Activated naive CD8-positive, alpha-beta T cell (primary cell): ENCODE data around the gene NSD1.
"Not testable (repeated sequence)": the region's sequence is repeated elsewhere in the genome, so short reads cannot be mapped to it uniquely, and the experiment has no call there.

Experiments
- H3K27ac Mint-ChIP-seq: one replicate; pipeline ENCODE4 v1.8.0; 2021; ENCODE audit warnings: mixed read lengths
- H3K27me3 Mint-ChIP-seq: one replicate; pipeline ENCODE4 v1.8.0; 2021; ENCODE audit warnings: mixed read lengths
- H3K36me3 Mint-ChIP-seq: one replicate; pipeline ENCODE4 v1.8.0; 2021; ENCODE audit warnings: mixed read lengths
- H3K4me1 Mint-ChIP-seq: one replicate; pipeline ENCODE4 v1.8.0; 2021; ENCODE audit warnings: low read depth, mixed read lengths
- H3K4me3 Mint-ChIP-seq: one replicate; pipeline ENCODE4 v1.8.0; 2021; ENCODE audit warnings: mild to moderate bottlenecking, mixed read lengths
- H3K9me3 Mint-ChIP-seq: one replicate; pipeline ENCODE4 v1.8.0; 2021; ENCODE audit warnings: low read depth, mixed read lengths

Gene NSD1

DNA sequence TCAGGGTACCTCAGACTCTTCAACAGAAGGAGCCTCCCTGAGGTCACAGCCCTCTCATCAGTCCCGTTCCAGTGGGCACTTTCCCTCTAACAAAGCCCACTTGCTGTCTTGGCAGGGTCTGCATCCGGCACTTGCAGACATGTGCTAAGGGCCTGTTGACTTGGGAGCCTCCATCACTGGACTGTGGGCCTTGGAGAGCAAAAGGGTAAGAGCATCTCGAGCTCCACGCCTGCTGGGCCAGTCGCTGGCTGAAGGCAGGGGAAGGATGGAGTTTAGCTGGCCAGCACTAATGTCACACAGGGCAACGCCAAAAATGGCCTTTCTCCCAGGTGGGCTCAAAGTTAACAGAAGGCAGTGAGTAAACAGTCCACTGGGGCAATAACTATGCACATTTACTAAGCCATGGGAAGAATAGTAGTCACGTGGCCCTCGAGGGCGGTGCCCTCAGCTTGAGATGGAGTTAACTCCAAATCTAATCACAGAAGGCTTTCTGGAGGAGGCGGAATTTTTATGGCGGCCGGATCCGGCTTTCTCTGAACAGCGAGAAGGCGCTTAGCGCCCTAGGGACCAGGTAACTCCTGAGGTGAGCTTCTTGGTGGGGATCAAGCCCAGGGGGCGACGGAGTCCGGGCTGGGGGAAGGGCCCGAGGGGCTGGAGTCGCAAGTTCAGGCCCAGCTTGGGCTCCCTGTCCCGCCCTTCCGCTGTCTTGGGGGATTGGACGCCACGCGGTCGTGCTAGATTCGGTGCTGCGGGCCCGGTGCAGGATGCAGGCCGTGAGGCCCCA is 2.0 kb upstream of the NSD1 start:
- no peaks in the 10 kb centered on the region for H3K9me3 Mint-ChIP-seq
- no peaks in the 10 kb centered on the region for H3K27me3 Mint-ChIP-seq
- peak overlapping the region; percentile 78 for H3K27ac Mint-ChIP-seq
- peak overlapping the region; percentile 53 for H3K4me3 Mint-ChIP-seq
- H3K36me3 Mint-ChIP-seq: peaks cover 6% of the 10 kb centered on the region
- peaks cover 46% of the 10 kb centered on the region for H3K4me1 Mint-ChIP-seq

DNA sequence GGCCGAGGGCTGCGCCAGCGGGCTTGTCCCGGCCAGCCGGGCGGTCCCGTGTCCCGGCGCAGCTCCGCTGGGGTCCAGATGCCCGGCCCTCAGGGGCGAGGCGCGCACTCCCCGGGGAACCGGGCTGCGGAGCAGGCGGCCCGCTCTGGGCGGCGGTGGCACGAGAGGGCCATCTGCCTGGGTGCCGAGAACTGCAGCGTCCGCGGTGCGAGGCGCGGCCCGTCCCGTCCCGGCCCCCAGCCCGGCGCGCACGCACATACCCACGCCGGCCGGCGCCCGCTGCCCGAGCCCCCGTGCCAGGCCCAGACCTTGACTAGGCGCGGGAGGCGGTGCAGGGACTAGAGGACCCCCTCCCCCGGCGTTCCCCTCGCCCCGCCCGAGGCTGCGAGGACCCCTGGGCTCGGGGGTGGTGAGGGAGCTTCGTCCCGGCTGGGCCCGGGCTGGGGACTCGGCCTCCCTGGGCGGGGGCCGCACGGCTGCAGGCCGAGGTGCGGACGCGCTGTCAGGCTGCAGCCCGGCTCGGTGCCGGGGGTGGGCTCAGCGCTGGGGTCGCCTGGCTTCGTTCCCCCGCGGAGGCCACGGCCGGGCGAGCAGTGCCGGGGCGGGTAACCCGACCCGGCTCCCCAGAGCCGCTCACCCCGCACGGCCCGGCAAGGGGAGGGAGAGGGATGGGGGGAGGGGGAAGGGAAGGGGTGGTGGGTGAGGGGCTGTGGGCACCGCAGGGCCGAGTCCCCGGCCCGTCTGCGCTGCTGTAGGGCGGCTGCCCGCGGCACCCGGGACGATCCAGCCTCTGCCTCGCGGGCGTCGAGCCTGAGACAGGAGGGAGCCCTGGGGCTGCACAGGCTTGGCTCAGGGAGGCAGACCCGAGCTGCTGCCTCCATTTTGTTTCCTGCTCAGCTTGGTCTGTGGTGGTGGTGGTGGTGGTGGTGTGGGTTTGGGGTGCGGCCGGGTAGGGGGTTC is 1.2 kb upstream of the NSD1 start:
- H3K9me3 Mint-ChIP-seq: no peaks in the 10 kb centered on the region
- no peak overlapping the region for H3K4me3 Mint-ChIP-seq
- no peak overlapping the region for H3K27ac Mint-ChIP-seq
- peaks cover 55% of the 10 kb centered on the region for H3K4me1 Mint-ChIP-seq
- no peaks in the 10 kb centered on the region for H3K27me3 Mint-ChIP-seq
- peaks cover 10% of the 10 kb centered on the region for H3K36me3 Mint-ChIP-seq

DNA sequence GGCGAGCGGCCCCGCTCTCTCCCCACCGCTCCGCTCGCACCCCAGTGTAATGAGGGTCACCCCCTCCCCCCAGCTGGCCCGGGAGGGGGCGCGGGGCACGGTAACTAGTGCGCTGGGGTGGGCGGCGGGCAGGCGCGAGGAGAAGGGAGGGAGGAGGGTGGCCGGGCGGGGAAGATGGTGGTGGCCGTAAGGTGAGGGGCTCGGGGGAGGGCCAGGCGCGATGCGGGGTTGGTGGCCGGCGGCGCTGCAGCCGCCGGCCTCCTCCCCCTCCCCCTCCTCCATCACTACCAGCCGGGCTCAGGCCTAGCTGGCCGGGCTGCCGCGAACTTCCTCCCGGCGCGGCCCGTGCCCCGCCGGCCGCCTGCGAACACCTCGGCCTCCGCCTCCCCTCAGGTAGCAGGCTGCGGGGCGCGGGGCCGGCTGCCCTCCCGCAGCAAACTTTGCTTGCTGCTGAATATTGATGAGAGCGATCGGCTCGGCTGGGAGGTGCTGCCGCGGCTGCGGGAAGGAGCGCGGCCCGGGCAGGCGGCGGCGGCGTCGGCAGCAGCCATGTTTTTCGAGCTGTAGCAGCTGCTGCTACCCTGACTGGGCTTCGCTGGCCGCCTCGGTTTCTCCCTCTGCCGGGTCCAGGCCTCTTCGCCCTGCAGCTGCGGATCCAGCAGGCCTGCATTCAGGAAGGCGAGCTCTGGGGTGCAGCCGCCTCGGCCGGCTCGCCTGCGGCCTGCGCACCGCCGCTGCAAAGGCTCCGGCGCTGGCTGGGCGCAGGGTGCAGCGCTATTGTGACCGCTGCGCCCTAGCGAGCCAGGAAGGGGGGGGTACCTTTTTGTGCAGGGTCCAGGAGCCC is 502 bp downstream of the NSD1 start:
- no peaks in the 10 kb centered on the region for H3K27me3 Mint-ChIP-seq
- H3K9me3 Mint-ChIP-seq: no peaks in the 10 kb centered on the region
- H3K4me3 Mint-ChIP-seq: peak overlapping the region; percentile 88
- H3K36me3 Mint-ChIP-seq: peaks cover 10% of the 10 kb centered on the region
- H3K4me1 Mint-ChIP-seq: peaks cover 50% of the 10 kb centered on the region
- peak overlapping the region; percentile 89 for H3K27ac Mint-ChIP-seq

DNA sequence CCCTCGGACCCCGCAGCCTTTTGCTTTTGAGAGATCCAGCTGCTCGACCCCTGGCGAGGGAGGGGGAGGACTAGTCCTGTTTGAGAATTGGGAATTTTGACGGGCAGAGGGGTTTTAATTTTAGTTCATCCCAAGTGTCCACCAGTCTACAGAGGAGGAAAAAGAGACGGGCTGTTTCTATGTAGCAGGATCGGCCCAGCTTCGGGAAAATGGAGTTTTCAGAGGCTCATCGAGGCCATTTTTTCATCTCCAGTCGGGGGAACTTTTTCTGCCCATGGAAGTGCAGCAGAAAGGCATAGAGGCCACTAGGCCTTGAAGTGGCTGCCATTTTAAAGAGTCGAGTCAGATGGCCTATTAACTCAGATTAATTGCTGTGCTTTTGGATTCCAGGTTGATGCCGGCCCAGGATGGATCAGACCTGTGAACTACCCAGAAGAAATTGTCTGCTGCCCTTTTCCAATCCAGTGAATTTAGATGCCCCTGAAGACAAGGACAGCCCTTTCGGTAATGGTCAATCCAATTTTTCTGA is 1.2 kb downstream of the NSD1 start:
- peaks cover 49% of the 10 kb centered on the region for H3K4me1 Mint-ChIP-seq
- H3K9me3 Mint-ChIP-seq: no peaks in the 10 kb centered on the region
- H3K27me3 Mint-ChIP-seq: no peaks in the 10 kb centered on the region
- H3K4me3 Mint-ChIP-seq: peak overlapping the region; percentile 88
- peaks cover 10% of the 10 kb centered on the region for H3K36me3 Mint-ChIP-seq
- peak overlapping the region; percentile 89 for H3K27ac Mint-ChIP-seq

DNA sequence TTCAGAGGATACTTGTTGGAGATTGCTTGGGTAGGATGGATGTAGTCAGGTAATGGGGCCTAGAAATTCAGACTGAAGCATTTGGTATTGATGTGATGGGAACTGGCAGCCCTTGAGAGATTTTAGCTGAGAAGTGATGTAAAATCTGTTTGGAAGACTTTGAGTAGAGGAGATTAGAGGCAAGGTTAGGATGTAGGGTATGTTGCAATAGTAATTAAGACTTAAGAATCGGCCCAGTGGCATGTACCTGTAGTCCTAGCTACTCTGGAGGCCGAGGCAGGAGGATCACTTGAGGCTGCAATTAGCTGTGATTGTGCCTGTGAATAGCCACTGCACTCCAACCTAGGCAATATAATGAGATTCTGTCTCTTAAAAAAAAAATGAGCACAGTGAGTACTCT is 6.7 kb downstream of the NSD1 start:
- peaks cover 13% of the 10 kb centered on the region for H3K36me3 Mint-ChIP-seq
- no peak overlapping the region for H3K27ac Mint-ChIP-seq
- H3K4me1 Mint-ChIP-seq: peaks cover 65% of the 10 kb centered on the region
- no peaks in the 10 kb centered on the region for H3K9me3 Mint-ChIP-seq
- H3K4me3 Mint-ChIP-seq: peak overlapping the region; percentile 14
- H3K27me3 Mint-ChIP-seq: no peaks in the 10 kb centered on the region

DNA sequence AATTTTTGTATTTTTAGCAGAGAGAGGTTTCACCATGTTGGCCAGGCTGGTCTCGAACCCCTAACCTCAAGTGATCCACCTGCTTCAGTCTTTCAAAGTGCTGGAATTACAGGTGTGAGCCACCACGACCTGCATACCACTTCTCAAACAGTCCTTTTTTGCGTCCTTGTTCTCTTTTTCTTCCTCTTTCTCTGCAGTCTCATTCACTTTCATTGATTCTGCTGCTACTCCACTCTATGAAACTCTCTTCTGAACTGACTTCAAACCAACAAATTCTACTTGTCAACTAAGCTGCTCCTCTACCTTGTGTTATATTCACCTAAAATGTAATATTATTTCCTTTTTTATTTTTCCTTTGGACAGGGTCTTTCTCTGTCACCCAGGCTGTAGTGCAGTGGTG is 7.9 kb downstream of the NSD1 start:
- no peak overlapping the region for H3K27ac Mint-ChIP-seq
- H3K4me3 Mint-ChIP-seq: no peak overlapping the region
- H3K9me3 Mint-ChIP-seq: no peaks in the 10 kb centered on the region
- peaks cover 8% of the 10 kb centered on the region for H3K36me3 Mint-ChIP-seq
- H3K27me3 Mint-ChIP-seq: no peaks in the 10 kb centered on the region
- H3K4me1 Mint-ChIP-seq: peaks cover 55% of the 10 kb centered on the region

DNA sequence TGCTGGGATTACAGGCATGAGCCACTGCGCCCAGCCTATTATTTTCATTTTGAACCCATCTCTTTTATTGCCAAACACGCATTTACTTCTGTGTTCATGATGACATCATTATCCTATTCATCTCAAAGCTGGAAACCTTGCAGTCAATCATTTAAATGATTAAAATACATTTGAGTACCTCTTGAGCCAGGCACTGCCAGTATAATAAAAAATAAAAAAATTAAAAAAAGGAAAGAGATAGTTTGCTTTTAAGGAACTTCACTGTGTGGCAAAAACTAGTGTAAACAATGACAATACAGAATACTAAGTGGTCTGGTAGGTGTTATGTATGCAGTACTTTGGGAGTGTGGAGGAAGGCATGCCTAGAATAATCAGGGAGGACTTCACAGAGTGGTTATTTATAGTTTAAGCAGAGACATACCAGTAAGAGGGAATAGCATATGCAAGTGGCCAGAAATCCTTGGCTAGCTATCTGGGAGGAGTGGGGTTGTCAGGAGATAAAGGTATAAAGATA is 8.6 kb downstream of the NSD1 start:
- no peaks in the 10 kb centered on the region for H3K9me3 Mint-ChIP-seq
- no peaks in the 10 kb centered on the region for H3K27me3 Mint-ChIP-seq
- peaks cover 49% of the 10 kb centered on the region for H3K4me1 Mint-ChIP-seq
- no peak overlapping the region for H3K27ac Mint-ChIP-seq
- H3K4me3 Mint-ChIP-seq: no peak overlapping the region
- H3K36me3 Mint-ChIP-seq: peaks cover 5% of the 10 kb centered on the region

DNA sequence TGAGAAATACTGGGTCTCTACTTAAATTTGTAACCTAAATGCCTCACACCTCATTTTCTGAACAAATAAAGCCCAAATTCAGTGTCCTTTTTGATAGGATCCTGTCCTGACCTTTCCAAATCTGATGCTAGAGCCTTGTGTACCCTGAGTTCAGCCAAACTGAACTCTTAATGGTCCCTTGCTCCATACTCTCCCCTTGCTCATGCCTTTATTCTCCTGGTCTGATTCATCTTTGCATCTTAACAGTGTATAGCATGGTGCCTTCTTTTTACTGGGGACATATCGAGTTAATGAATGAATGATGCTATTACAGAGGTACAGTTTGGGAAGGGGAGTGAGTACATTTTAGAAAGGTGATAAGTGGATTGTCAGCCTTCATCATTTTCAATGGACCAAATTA is 9.2 kb downstream of the NSD1 start:
- Mint-ChIP-seq H3K4me1 (peaks cover 43% of the 10 kb centered on the region), H3K4me3 (no peak overlapping the region), H3K27ac (no peak overlapping the region), H3K9me3 (no peaks in the 10 kb centered on the region), H3K36me3 (peaks cover 4% of the 10 kb centered on the region), H3K27me3 (no peaks in the 10 kb centered on the region)

DNA sequence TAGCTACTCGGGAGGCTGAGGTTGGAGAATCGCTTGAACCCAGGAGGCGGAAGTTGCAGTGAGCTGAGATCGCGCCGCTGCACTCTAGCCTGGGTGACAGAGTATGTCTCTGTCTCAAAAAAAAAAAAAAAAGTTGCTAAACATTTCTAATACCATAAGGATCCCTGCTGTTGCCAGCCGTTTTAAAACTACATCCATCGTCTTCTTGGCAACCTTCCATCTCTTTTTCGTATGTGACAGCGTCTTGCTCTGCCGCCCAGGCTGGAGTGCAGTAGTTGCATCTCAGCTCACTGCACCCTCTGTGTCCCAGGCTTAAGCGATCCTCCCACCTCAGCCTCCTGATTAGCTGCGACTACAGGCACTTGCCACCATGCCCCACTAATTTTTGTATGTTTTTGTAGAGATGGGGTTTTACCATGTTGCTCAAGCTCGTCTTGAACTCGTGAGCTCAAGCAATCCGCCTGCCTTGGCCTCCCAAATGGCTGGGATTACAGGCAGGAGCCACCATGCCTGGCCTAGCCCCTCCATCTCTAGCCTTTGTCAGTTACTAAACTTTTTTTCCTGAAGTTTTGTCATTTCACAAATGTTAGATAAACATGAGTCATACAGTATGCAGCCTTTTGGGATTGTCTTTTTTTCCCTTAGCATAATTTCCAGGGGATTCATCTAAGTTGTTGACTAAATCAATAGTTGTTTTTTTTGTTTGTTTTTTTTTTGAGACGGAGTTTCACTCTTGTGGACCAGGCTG is 13.5 kb downstream of the NSD1 start:
- no peak overlapping the region for H3K4me3 Mint-ChIP-seq
- peaks cover 16% of the 10 kb centered on the region for H3K4me1 Mint-ChIP-seq
- peaks cover 2% of the 10 kb centered on the region for H3K36me3 Mint-ChIP-seq
- H3K27me3 Mint-ChIP-seq: no peaks in the 10 kb centered on the region
- H3K9me3 Mint-ChIP-seq: no peaks in the 10 kb centered on the region
- H3K27ac Mint-ChIP-seq: no peak overlapping the region

DNA sequence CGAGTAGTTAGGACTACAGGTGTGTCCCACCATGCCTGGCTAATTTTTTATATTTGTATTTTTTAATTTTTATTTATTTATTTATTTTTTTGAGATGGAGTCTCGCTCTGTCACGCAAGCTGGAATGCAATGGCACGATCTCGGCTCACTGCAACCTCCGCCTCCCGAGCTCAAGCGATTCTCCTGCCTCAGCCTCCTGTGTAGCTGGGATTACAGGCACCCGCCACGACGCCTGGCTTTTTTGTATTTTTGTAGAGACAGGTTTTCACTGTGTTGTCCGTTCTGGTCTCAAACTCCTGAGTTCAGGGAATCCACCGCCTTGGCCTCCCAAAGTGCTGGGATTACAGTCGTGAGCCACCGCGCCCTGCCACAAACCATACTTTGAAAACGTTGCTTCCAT is 16.5 kb downstream of the NSD1 start:
- not testable (repeated sequence) for H3K4me1 Mint-ChIP-seq, H3K27me3 Mint-ChIP-seq, H3K36me3 Mint-ChIP-seq, H3K27ac Mint-ChIP-seq, H3K4me3 Mint-ChIP-seq, H3K9me3 Mint-ChIP-seq

DNA sequence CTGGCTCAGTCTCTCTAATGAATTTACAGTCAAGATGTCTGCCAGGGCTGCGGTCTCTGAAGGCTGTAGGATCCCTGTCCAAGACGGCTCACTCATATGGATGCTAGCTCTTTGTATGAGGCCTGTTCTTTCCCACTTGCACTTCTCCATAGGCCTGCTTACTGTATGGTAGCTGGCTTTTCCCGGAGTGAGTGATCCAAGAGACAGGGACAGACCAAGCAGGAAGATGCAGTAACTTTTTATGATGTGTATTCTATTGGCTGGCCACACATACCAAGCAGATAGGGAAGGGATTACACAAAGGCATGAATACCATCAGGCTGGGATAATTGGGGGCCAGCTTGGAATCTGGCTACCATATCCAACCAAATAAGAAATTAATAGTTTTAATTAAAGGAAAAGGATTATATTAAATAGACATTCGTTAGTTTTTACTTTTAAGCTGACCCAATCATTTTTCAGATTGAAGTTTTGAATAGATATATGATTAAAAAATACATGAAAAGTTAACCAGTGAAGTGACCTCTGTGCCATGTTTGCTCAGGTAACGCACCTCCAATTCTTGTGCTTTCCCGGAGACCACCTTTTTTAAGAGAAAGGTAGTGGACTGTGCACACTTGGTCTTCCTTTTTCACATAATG is 20.6 kb downstream of the NSD1 start:
- Mint-ChIP-seq H3K27me3 (no peaks in the 10 kb centered on the region), H3K36me3 (no peaks in the 10 kb centered on the region), H3K27ac (peak overlapping the region; percentile 35), H3K9me3 (no peaks in the 10 kb centered on the region), H3K4me3 (no peak overlapping the region), H3K4me1 (peaks cover 11% of the 10 kb centered on the region)

DNA sequence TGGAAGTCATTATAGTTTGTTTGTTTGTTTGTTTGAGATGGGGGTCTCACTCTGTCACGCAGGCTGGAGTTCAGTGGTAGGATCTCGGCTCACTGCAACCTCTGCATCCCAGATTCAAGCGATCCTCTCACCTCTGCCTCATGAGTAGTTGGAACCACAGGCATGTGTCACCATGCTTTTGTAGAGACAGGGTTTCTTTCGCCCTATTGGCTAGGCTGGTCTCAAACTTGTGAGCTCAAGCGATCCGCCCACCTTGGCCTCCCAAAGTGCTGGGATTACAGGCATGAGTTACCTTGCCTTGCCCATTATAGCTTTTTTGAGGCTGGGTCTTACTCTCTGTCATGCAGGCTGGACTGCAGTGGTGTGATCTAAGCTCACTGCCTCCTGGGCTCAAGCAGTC is 28.8 kb downstream of the NSD1 start:
- H3K4me1 Mint-ChIP-seq: peaks cover 8% of the 10 kb centered on the region
- no peaks in the 10 kb centered on the region for H3K9me3 Mint-ChIP-seq
- no peaks in the 10 kb centered on the region for H3K36me3 Mint-ChIP-seq
- H3K27me3 Mint-ChIP-seq: no peaks in the 10 kb centered on the region
- H3K27ac Mint-ChIP-seq: no peak overlapping the region
- no peak overlapping the region for H3K4me3 Mint-ChIP-seq

DNA sequence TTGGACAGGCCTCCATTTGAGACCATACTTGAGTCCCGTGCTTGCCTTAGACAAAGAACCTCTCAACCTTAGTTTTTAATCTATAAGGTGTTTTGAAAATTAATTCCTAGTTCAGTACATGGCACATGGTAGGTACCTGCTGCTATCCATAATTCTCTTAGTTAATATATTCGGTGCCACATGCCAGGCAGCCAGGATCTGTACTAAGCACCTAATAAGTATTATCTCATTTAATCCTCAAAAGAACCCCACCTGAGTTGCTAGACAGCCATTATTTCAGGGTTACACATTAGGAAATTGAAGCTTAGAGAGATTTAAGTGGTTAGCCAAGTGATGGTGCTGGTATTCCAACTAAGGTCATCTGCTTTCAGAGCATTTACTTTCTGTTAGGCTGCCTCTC is 29.9 kb downstream of the NSD1 start:
- H3K27ac Mint-ChIP-seq: peak overlapping the region; percentile 50
- no peaks in the 10 kb centered on the region for H3K27me3 Mint-ChIP-seq
- peaks cover 11% of the 10 kb centered on the region for H3K4me1 Mint-ChIP-seq
- H3K36me3 Mint-ChIP-seq: no peaks in the 10 kb centered on the region
- H3K4me3 Mint-ChIP-seq: no peak overlapping the region
- no peaks in the 10 kb centered on the region for H3K9me3 Mint-ChIP-seq
